HG03025 (cell line): ENCODE data around the gene TBC1D4.

ENCODE experiments used
- ATAC-seq: cut with Tn5 transposase; IDR thresholded peaks from one replicate; pipeline ENCODE4 v1.9.1; 2021; ENCODE audit warnings: mild to moderate bottlenecking, moderate library complexity; ENCODE audit not compliant: unreplicated experiment, low FRiP score

TBC1D4 gene, protein sequence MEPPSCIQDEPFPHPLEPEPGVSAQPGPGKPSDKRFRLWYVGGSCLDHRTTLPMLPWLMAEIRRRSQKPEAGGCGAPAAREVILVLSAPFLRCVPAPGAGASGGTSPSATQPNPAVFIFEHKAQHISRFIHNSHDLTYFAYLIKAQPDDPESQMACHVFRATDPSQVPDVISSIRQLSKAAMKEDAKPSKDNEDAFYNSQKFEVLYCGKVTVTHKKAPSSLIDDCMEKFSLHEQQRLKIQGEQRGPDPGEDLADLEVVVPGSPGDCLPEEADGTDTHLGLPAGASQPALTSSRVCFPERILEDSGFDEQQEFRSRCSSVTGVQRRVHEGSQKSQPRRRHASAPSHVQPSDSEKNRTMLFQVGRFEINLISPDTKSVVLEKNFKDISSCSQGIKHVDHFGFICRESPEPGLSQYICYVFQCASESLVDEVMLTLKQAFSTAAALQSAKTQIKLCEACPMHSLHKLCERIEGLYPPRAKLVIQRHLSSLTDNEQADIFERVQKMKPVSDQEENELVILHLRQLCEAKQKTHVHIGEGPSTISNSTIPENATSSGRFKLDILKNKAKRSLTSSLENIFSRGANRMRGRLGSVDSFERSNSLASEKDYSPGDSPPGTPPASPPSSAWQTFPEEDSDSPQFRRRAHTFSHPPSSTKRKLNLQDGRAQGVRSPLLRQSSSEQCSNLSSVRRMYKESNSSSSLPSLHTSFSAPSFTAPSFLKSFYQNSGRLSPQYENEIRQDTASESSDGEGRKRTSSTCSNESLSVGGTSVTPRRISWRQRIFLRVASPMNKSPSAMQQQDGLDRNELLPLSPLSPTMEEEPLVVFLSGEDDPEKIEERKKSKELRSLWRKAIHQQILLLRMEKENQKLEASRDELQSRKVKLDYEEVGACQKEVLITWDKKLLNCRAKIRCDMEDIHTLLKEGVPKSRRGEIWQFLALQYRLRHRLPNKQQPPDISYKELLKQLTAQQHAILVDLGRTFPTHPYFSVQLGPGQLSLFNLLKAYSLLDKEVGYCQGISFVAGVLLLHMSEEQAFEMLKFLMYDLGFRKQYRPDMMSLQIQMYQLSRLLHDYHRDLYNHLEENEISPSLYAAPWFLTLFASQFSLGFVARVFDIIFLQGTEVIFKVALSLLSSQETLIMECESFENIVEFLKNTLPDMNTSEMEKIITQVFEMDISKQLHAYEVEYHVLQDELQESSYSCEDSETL (N-terminal part only)

DNA sequence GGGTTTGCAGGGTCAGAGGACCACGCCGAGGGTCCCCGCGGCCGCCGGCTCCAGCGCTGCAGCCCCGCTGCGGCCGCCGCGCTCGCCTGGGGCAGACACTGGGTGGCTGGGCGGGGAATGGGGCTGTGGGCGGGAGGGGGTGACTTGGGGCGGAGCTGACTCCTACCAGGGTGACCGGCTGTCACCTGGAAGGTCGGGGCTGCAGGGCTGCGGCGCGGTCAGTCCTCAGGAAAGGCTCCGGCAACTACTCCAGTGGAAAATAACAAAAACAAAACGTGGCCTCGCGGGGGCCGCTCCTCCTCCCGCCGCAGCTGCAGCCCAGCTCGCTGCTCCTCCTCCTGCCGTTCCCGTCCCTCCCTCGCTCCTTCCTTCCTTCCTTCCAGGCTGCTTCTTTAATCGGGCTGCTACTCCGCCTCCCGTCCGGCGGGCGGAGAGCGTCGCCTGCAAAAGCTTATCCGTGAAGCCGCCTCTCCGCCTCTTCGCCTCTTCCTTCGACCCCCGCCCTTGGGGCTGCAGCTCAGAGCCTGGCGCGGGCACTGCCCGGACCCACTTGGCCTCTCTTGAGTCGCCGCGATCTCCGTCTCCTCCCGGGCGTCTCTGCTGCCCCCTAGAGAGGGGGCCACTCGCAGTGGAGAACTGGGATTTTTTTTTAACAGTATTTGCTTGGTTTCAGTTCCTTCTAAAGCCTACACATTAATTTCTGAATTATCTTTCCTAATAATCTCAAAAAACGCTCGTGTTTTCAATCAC lies at the start of gene TBC1D4:
Gene TBC1D4, minus strand, starts transcription at position 100 of the 750 bp plus-strand sequence. CDS start 402 bp downstream, outside the sequence.
- peak; percentile 87 for ATAC-seq

DNA sequence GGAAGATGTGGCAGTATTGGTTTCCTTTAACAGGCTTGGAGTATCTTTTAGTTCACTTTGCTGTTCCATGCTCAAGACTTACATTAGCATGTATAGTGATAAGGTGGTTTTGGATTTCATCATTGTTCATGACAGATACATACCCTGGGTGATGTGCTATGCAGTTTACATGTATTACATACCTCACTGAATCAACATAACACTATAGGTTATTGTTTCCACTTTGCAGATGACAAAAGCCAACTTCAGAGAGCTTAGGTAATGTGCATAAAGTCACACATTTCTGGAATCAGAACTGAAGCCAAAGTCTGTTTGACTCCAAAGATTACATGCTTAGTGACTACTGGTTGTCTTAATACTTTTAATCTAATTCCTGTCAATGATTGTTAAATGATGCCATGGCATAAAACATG lies 48.6 kb upstream of the TBC1D4 start:
- ATAC-seq, result no peak

DNA sequence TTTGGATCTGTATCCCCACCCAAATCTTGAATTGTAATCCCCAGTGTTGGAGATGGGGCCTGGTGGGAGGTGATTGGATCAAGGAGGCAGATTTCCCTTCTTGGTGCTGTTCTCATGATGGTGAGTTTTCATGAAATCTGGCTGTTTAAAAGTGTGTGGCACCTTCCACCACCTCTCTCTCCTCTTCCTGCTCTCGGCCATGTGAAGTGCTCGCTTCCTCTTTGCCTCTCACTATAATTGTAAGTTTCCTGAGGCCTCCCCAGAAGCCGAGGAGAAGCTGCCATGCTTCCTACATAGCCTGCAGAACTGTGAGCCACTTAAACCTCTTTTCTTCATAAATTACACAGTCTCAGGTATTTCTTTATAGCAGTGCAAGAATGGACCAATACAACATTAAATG lies 40.0 kb upstream of the TBC1D4 start:
- no peak for ATAC-seq

DNA sequence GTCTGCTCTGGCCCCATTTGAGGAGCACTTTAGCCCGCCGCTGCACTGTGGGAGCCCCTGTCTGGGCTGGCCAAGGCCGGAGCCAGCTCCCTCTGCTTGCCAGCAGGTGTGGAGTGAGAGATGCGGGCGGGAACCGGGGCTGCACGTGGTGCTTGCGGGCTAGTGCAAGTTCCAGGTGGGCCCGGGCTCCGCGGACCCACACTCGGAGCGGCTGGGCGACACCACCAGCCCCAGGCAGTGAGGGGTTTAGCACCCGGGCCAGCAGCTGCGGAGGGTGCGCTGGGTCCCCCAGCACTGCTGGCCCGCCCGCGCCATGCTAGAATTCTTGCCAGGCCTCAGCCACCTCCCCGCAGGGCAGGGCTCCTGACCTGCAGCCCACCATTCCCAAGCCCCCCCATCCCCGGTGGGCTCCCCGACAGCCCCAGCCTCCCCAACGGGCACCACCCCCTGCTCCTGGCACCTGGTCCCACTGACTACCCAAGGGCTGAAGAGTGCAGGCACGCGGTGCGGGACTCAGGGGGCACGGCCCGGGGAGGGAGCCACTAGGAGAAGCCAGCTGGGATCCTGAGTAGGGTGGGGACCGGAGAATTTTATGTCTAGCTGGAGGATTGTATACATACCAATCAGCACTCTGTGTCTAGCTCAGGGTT lies 36.6 kb upstream of the TBC1D4 start:
- ATAC-seq, result no peak

DNA sequence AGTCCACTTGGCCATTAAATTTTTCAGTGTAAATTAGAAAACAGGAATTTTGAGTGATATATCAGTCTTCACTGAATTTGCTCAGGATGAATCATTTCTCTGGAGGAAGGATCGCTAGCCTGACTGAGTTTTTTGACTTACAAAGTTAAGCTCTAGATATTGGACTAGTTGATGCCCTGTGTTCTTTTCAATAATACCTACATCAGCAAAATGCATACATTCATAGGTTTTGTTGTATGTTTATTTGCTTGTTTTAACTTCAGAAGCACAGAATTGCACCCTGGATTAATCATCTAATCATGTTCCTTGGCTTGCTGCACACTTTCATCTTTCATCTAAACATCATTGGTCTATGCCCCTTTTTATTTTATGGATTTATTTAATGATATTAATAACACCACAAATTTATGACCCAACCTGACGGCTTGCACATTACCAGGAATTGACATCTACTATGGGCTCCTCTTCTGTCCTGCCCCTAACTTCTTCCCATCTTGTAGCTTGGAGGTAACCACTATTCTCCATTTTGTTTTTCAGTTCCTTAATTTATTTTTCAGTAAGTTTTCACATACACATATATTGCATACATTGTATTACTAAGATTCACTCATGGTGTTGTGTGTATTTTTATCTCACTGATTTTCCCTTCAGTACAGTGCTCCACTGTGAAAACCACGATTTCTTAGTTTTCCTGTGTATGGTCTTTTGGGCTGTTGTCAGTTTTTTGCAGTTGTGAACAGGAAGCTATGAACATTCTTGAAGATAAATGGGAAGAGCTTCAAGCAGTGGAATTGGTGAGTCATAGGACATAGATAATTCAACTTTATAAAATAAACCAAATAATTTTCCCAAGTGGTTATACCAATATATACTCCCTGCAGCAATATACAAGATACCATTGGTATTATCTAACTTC lies 32.4 kb upstream of the TBC1D4 start:
- no peak for ATAC-seq

DNA sequence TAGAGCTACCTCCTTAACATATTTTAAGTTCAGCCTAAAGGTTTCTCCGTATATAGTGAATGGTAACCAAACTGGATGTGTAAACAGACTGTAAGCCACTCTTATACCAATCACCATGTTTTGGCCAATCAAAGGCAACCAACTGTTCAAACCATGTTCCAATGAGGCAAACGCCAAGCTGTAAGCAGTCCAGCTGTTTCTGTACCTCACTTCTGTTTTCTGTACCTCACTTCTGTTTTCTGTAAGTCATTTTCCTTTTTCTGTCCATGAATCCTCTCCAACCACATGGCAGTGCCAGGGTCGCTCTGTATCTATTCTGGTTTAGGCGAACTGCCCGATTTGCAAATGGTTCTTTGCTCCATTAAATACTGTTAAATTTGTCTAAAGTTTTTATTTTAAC lies 31.3 kb upstream of the TBC1D4 start:
- ATAC-seq, result no peak

DNA sequence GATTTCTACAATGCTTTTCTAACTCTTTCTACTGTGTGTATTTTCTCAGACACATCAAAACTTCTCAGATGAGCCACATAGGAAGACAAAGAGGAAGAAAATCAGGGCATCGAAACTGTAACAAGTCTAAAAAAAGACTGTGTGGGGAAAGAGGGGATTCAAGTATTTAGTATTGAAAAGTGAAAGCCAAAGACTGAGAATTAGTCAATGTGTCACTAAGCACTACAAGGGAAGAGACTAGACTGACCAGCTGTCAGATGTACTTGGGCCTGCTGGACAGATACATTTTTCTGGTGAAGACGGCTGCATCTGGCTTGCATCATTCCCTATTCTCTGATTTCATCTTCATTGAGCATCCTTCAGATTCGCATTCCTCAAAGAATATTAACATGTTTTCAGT lies 30.3 kb upstream of the TBC1D4 start:
- ATAC-seq, result peak; percentile 87

DNA sequence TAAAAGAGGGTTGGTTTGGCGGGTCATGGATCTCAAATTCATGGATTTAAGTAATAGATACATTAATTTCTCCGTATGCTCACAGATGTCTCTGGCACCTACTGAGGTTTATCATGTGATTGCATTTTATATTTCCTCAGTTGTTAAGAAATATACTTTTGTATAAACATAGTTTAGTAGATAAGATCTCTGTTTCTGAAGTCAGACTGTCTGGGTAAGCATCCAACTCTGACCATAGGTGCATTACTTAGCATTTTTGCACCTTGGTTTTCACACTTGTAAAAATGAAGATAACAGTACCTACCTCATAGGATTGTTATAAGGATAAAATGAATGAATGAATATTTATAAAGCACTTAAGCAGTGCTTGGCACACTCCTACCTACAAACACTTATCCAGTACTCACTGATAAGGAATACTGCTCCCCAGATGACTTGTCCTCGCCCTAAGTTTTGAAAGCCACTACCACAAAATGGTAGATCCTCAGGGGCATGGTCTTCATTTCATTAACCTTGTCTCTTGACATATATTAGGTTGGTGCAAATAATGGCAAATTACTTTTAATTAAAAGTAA lies 29.2 kb upstream of the TBC1D4 start:
- ATAC-seq, result no peak

DNA sequence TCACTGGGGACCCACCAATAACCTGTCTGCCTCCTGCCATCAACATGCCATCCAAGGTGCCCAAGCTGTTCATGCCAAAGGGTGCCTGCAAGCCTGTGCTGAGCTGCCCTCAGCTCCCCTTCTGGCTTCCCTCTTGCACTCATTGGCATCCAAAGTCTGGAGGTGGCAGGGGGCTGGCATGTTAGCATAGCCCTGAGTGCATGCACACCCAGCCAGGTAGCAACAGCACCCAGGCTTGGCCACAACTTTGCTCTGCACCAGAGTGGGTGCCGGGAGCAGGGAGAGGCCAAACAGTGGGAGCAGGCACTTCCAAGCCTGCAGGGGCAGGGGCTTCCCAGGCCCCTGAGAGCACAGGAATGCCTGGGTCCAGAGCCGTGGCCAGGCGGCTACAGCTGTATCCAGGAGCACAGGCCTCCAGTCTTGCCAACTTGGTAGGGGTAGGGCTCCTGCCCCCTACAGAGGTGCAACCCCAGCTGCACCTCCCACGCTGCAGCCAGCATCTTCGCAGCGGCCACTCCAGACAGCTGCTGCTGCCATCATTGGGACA lies 26.1 kb upstream of the TBC1D4 start:
- ATAC-seq, result no peak

DNA sequence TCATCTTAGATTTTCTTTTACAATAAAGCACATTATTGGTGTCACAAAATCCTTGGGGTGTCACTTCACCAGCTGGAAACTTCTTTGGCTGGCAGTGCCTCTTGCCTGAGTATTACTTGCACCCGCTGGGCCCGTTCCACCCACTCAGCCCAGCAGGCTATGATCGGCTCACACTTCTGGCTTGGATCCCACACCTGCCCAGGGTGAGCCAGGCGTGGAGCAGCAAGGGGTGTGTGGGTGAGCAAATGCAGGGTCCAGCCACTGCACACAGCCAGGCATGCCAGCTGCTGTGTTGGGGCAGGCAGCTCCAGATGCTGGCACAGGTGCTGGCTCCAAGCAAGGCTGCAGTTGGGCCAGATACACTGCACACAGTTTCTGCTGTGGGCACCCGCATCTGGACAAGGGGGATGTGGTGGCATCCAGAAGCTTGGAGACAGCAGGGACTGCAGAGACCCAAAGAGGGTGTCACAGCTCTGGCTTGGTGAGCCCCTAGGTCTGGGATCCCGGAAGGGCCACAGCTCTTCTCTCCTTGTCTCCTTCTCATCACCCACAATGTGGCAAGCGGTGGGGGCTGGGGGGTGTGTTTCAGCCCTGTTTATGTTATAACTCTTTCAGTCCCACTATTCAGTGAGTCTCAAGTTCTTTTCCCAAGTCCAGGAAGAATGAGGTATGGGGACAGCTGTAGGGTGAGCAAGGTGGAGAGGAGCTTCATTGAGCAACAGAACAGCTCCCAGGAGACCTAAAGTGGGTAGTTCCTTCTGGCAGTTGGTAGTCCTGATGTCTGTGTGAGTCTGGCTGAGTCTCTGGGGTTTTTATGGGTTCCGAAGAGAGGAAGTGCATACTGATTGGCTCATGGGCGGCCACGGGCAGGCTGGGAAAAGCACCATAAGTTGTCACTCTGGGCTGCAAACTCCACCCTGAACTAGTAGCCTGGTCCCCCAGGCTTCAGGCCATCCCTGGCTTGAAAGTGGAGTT lies 25.3 kb upstream of the TBC1D4 start:
- no peak for ATAC-seq

DNA sequence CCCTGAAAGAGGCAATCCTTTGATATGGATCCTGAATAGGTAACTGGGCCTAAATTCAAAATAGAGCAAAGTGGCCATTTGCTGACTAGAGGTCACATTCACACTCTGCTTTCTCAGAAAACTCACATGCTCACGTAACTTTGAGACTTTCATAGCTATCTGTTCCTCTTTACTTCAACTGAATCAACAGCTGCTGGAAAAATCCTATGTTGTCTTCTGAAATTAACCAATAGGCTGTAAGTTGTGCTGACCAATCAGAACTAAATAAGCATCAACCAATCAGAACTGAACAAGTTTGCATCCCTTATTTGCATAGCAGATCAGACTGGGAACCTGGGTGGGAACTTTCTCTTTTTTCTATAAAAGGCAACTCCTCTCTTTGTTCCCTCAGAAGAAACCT lies 24.0 kb upstream of the TBC1D4 start:
- ATAC-seq, result no peak

DNA sequence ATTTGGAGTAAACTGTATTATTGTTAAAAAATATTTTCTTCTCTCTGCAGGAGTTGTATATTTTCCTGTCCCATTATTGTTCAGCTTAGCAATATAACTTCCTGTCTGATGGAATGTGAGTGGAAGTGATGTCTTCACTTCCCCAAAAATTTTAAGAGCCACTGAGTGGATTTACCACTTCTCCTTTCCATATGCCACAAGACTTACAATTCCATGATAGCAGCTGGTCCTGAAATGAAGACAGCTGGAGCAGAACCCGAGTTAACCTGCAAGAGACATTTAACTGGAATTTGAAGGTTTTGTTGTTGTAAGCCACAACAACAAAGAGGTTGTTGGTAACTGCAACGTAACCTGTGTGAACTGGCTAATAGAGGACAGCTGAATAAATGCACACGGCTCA lies 23.4 kb upstream of the TBC1D4 start:
- no peak for ATAC-seq

DNA sequence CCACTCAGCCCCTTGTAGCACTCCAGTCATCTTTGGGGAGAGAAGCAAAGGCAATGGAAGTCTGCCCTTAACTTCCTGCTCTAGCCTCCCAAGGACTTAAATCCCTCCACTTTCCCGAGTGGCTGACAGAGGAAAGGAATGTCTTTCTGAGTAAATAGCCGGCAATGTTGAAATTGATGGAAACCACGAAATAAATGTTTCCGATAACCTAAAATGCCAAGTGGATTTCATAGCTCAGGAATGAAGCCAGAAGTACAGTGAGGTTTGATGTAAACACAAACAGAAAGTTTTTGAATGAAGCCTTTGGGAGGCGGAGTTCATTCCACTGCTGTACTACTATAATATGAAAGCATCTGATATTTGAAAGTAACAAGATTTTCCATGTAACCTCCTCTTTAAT lies 14.0 kb upstream of the TBC1D4 start:
- no peak for ATAC-seq

DNA sequence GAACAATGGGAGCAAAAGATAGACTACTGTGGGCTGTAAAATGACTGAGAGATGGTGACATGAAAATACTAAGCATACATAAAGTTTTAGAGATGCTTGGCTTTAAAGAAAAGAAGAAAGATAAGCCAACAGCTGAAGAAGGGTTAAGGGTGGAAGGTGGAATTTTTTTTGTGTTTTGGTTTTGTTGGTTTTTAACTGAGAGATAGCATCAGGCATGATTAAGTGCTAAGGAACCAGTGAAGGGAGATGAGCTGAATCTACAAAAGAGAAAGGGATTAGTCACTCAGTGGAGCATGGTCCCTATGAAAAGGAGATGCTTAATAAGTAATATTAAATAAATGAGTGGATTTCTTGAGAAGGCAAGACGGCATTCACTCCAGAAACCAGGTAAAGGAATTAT lies 12.5 kb upstream of the TBC1D4 start:
- no peak for ATAC-seq

DNA sequence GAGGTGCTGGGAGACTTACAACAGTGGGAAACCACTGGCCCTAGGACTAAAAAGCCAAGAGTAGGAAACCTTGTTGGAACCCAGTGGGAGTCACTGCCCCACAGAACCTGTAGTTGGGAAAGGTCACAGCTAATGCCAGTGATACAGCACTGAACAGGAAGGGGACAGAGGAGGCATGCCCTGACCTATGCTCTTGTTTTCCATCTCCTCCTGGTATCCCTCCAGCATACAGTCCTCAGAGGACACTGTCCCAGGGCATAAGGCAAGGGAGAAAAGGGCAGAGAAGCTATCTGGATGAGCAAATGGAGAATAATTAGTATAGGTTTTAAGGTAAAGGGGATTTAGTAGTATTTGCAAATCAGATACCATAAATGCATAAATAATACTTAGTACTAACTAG lies 11.2 kb upstream of the TBC1D4 start:
- ATAC-seq, result no peak

DNA sequence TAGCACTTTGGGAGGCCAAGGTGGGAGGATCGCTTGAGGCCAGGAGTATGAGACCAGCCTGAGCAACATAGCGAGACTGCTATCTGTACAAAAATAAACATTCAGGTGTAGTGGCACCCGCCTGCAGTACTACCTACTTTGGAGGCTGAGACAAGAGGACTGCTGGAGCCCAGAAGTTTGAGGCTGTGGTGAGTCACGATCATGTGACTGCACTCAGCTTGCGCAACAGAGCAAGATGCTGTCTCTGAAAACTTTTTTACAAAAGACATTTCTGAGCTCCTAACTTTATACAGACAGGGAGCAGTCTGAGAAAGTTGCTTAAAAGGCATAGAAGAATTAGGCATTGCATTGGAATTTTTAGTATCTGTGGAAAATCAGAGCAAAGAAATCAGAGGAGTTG lies 10.4 kb upstream of the TBC1D4 start:
- no peak for ATAC-seq

DNA sequence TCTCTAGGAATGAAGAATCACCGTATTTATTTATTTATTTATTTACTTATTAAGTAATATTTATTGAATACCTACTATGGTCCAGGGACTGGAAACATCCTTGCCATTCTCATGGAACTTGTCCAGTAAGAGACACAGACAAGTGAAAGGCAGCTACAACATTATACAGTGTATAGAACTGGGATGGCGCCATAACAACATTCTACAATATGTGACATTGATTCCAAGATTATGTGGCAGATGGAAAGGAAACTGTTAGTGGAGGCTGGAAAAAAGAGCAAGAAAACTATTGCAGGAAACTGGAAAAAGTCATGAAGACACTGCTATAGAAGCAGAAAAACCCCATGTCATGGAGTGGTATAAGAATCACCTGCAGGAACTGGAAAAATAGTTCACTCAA lies 9.4 kb upstream of the TBC1D4 start:
- ATAC-seq, result no peak
